HCT116 (cell line): Measurements from ENCODE around the gene PLPPR3. TPM values are rescaled to one million over a fixed set of nuclear protein-coding genes. Genes with fewer than 3 reads are reported as not detected.

Experiments
- ATAC-seq: fragments of 200-7000 bp; cut with Tn5 transposase; 2 replicates; pipeline ENCODE4 v1.9.1; 2020; ENCODE audit warnings: mild to moderate bottlenecking, moderate library complexity
- BruUV-seq: library from RNA; stranded (reverse); fragments of 400-500 nt; replicated peaks from 2 replicates; lab custom pipeline; 2021; lab: Mats Ljungman, UMichigan
- CTCF ChIA-PET: fragments of 300-600 bp; sonication (Branson Sonifier 250); formaldehyde crosslinking; loops from one replicate; lab custom pipeline; 2021; ENCODE audit warnings: antibody characterized with exemption; lab: Charles Lee
- POLR2A ChIA-PET: fragments of 300-600, 350-600 bp; sonication (Branson Sonifier 250); formaldehyde crosslinking; loops from one replicate; lab custom pipeline; 2021; ENCODE audit warnings: antibody characterized with exemption; lab: Charles Lee
- RAD21 ChIA-PET, 2 experiments: fragments of 300-600 bp; sonication (Branson Sonifier 250); formaldehyde crosslinking; loops; one replicate each; lab custom pipeline; 2023; ENCODE audit warnings: low total read pairs in 2 of 2; ENCODE audit not compliant: uncharacterized antibody in 2 of 2, unreplicated experiment in 2 of 2, low non-redundant PET in 1 of 2; lab: Charles Lee
- DNase-seq: peaks from one replicate; pipeline ENCODE4 v3.0.0-alpha.2; 2010; ENCODE audit warnings: low read depth, low spot score
- H2AFZ ChIP-seq: fragments of 200-600 bp; shearing (Covaris generic), sonication (generic); 2 replicates; pipeline ENCODE4 v1.6.1; 2017; ENCODE audit warnings: low read depth, mixed run types, mixed read lengths, antibody characterized with exemption, low read length; ENCODE audit not compliant: poor library complexity, severe bottlenecking
- H3K27ac ChIP-seq: 2 replicates; pipeline ENCODE4 v1.5.1; 2012; ENCODE audit warnings: low read depth, low read length
- H3K27me3 ChIP-seq: fragments of 200-600 bp; sonication (generic); 2 replicates; pipeline ENCODE4 v1.6.1; 2016; ENCODE audit warnings: mixed run types, low read length, mixed read lengths; ENCODE audit not compliant: insufficient read depth
- H3K36me3 ChIP-seq, 2 experiments: fragments of 200-500 bp in 1 of 2; fragments of 200-600 bp in 1 of 2; sonication (Bioruptor generic) in 1 of 2; sonication (generic) in 1 of 2; 2 replicates each; pipeline versions ENCODE4 v1.5.1 to v1.6.1; 2014 to 2016; ENCODE audit warnings: low read length in 2 of 2, inconsistent platforms in 1 of 2, mixed read lengths in 1 of 2, mixed run types in 1 of 2; ENCODE audit not compliant: insufficient read depth in 2 of 2, control insufficient read depth in 1 of 2
- H3K4me1 ChIP-seq, 2 experiments: fragments of 200-600 bp in 1 of 2; sonication (generic) in 1 of 2; 2 replicates each; pipeline versions ENCODE4 v1.5.1 to v1.6.1; 2012 to 2017; ENCODE audit warnings: low read length in 2 of 2, inconsistent platforms in 1 of 2, mild to moderate bottlenecking in 1 of 2, mixed read lengths in 1 of 2, mixed run types in 1 of 2, moderate library complexity in 1 of 2; ENCODE audit not compliant: insufficient read depth in 2 of 2, control insufficient read depth in 1 of 2
- H3K4me2 ChIP-seq: fragments of 200-600 bp; sonication (generic); 2 replicates; pipeline ENCODE4 v1.6.1; 2017; ENCODE audit warnings: mixed run types, low read length, mixed read lengths
- H3K4me3 ChIP-seq, 2 experiments: fragments of 200-600 bp in 1 of 2; sonication (generic) in 1 of 2; replicated peaks in 1 of 2; 2 replicates each; pipeline ENCODE4 v1.5.1; 2011 to 2016; ENCODE audit warnings: low read length in 2 of 2, control low read depth in 1 of 2, low read depth in 1 of 2, mild to moderate bottlenecking in 1 of 2, mixed read lengths in 1 of 2, mixed run types in 1 of 2
- H3K79me2 ChIP-seq: fragments of 200-600 bp; sonication (generic); 2 replicates; pipeline ENCODE4 v1.6.1; 2017; ENCODE audit warnings: mild to moderate bottlenecking, mixed run types, low read length, moderate library complexity, mixed read lengths; ENCODE audit not compliant: insufficient read depth
- H3K9ac ChIP-seq: fragments of 200-600 bp; sonication (generic); 2 replicates; pipeline ENCODE4 v1.6.1; 2016; ENCODE audit warnings: low read length, mixed read lengths
- H3K9me2 ChIP-seq: fragments of 200-600 bp; sonication (generic), shearing (Covaris generic); 2 replicates; pipeline ENCODE4 v1.6.1; 2017; ENCODE audit warnings: mixed run types, mild to moderate bottlenecking, moderate library complexity; ENCODE audit not compliant: insufficient read depth
- H3K9me3 ChIP-seq, 2 experiments: fragments of 200-500 bp in 1 of 2; fragments of 200-600 bp in 1 of 2; sonication (Bioruptor generic) in 1 of 2; sonication (generic) in 1 of 2; 2 replicates each; pipeline ENCODE4 v1.6.1; 2014 to 2017; ENCODE audit warnings: low read length in 2 of 2, mixed read lengths in 2 of 2, inconsistent platforms in 1 of 2, low read depth in 1 of 2, mild to moderate bottlenecking in 1 of 2, mixed run types in 1 of 2, moderate library complexity in 1 of 2; ENCODE audit not compliant: control insufficient read depth in 1 of 2, insufficient read depth in 1 of 2
- H4K20me1 ChIP-seq: fragments of 200-600 bp; sonication (generic), shearing (Covaris generic); 2 replicates; pipeline ENCODE4 v1.6.1; 2017; ENCODE audit warnings: mixed run types, mild to moderate bottlenecking, moderate library complexity; ENCODE audit not compliant: insufficient read depth
- CBX3 ChIP-seq: IDR thresholded peaks from 2 replicates; pipeline ENCODE4 v1.6.1; 2012; ENCODE audit warnings: low read depth
- CEBPB ChIP-seq: IDR thresholded peaks from 2 replicates; pipeline ENCODE4 v1.6.1; 2012; ENCODE audit warnings: low read depth
- EZH2 ChIP-seq: fragments of 200-600 bp; sonication (generic); IDR thresholded peaks from 2 replicates; pipeline ENCODE4 v1.6.1; 2017; ENCODE audit warnings: antibody characterized with exemption, mixed run types
- FOSL1 ChIP-seq: IDR thresholded peaks from 2 replicates; pipeline ENCODE4 v1.6.1; 2012; ENCODE audit warnings: low read depth
- JUND ChIP-seq: IDR thresholded peaks from 2 replicates; pipeline ENCODE4 v1.6.1; 2012
- SIN3A ChIP-seq: IDR thresholded peaks from 2 replicates; pipeline ENCODE4 v1.6.1; 2012; ENCODE audit warnings: low read depth
- SP1 ChIP-seq: IDR thresholded peaks from 2 replicates; pipeline ENCODE4 v1.6.1; 2012; ENCODE audit warnings: low read depth
- ZFX ChIP-seq: fragments of 450-650 bp; IDR thresholded peaks from 2 replicates; pipeline ENCODE4 v1.6.1; 2017
- ZNF274 ChIP-seq: fragments of 200-500 bp; sonication (Bioruptor generic); IDR thresholded peaks from 2 replicates; pipeline ENCODE4 v1.6.1; 2014; ENCODE audit warnings: mild to moderate bottlenecking, low read depth, low read length, inconsistent platforms
- intact Hi-C: fragments of 100-400 bp; cut with micrococcal nuclease; formaldehyde crosslinking; loops from 2 replicates; pipeline ENCODE4 v1.10.0; 2022
- total RNA-seq: library from RNA; stranded (reverse); gene quantifications from one replicate; pipeline ENCODE4 v1.2.1, GENCODE V29; 2021; ENCODE audit not compliant: unreplicated experiment
- TF ChIP-seq, protein P1 (sequence below), 3 experiments: fragments of 200-600 bp in 1 of 3; sonication (generic) in 1 of 3; IDR thresholded peaks in 2 of 3; conservative IDR thresholded peaks in 1 of 3; 2 replicates each; pipeline ENCODE4 v1.5.1; 2012 to 2017; ENCODE audit warnings: low read depth in 2 of 3, low read length in 2 of 3, antibody characterized with exemption in 1 of 3, borderline replicate concordance in 1 of 3, control low read depth in 1 of 3, mild to moderate bottlenecking in 1 of 3, mixed read lengths in 1 of 3, mixed run types in 1 of 3, moderate library complexity in 1 of 3; ENCODE audit not compliant: insufficient read depth in 1 of 3
- TF ChIP-seq, protein P2 (sequence below): IDR thresholded peaks from 2 replicates; pipeline ENCODE4 v1.6.1; 2012
- TF ChIP-seq, protein P3 (sequence below): IDR thresholded peaks from 2 replicates; pipeline ENCODE4 v1.6.1; 2012; ENCODE audit warnings: low read depth
- TF ChIP-seq, protein P4 (sequence below): IDR thresholded peaks from 2 replicates; pipeline ENCODE4 v1.6.1; 2011; ENCODE audit warnings: mild to moderate bottlenecking, low read length, moderate library complexity; ENCODE audit not compliant: insufficient replicate concordance; ENCODE audit errors: extremely low read depth
- TF ChIP-seq, protein P5 (sequence below): IDR thresholded peaks from 2 replicates; pipeline ENCODE4 v1.6.1; 2012

The PLPPR3 gene
- total RNA-seq, 1 experiment from 2014 or later: 0.27 TPM

DNA sequence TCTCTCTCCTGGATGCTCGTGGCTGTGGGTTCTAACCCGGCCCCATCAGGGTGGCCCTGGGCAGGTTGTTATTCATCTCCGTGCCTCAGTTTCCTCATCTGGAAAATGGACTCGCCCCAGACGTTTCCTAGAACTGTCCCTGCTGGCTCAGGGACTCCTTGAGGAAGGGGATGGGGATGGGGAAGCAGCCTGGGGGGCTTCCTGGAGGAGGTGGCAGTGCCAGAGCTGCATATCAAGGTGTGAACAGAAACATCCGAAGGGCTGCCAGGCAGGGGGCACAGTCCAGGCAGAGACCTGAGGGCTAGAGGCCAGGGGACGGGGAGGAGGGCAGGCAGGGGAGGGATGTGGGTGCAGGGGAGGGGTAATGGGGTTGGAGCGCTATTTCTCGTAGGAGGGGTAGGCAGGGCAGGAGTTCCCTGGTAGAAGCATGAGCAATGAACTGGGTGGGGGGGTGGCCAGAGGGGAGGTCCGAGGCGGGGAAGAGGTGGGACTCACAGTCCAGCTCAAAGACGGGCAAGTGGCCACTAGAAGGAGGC lies 26.7 kb upstream of the PLPPR3 start:
- Histone ChIP-seq H3K36me3 (no peaks in the 10 kb centered on the region), H3K4me3 (no peak overlapping the region), H3K27ac (no peak overlapping the region), H3K27me3 (no peaks in the 10 kb centered on the region; the same call in 1 of the 2 replicates), H3K9ac (no peak overlapping the region), H3K79me2 (no peaks in the 10 kb centered on the region), H3K9me3 (no peaks in the 10 kb centered on the region), H4K20me1 (no peaks in the 10 kb centered on the region), H3K9me2 (no peaks in the 10 kb centered on the region), H2AFZ (no peak overlapping the region), H3K4me2 (no peak overlapping the region), H3K4me1 (peaks cover 9 to 21% of the 10 kb centered on the region in 2 experiments; a peak in 3 of 4 replicates)
- TF ChIP-seq JUND (no peak), CEBPB (no peak), ZNF274 (no peak), CBX3 (no peak), EZH2 (no peak), SP1 (no peak), SIN3A (no peak), FOSL1 (no peak), ZFX (no peak)
- TF ChIP-seq, protein P1, sequence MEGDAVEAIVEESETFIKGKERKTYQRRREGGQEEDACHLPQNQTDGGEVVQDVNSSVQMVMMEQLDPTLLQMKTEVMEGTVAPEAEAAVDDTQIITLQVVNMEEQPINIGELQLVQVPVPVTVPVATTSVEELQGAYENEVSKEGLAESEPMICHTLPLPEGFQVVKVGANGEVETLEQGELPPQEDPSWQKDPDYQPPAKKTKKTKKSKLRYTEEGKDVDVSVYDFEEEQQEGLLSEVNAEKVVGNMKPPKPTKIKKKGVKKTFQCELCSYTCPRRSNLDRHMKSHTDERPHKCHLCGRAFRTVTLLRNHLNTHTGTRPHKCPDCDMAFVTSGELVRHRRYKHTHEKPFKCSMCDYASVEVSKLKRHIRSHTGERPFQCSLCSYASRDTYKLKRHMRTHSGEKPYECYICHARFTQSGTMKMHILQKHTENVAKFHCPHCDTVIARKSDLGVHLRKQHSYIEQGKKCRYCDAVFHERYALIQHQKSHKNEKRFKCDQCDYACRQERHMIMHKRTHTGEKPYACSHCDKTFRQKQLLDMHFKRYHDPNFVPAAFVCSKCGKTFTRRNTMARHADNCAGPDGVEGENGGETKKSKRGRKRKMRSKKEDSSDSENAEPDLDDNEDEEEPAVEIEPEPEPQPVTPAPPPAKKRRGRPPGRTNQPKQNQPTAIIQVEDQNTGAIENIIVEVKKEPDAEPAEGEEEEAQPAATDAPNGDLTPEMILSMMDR (IDR thresholded peaks at IDR 0.05 in 2 of 3, conservative IDR thresholded peaks at IDR 0.05 in 1 of 3; ENCODE audit: borderline replicate concordance in 1 of 3, insufficient read depth in 1 of 3, low read depth in 2 of 3, low read length in 2 of 3): no peak
- TF ChIP-seq, protein P2, sequence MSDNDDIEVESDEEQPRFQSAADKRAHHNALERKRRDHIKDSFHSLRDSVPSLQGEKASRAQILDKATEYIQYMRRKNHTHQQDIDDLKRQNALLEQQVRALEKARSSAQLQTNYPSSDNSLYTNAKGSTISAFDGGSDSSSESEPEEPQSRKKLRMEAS: no peak
- TF ChIP-seq, protein P3, sequence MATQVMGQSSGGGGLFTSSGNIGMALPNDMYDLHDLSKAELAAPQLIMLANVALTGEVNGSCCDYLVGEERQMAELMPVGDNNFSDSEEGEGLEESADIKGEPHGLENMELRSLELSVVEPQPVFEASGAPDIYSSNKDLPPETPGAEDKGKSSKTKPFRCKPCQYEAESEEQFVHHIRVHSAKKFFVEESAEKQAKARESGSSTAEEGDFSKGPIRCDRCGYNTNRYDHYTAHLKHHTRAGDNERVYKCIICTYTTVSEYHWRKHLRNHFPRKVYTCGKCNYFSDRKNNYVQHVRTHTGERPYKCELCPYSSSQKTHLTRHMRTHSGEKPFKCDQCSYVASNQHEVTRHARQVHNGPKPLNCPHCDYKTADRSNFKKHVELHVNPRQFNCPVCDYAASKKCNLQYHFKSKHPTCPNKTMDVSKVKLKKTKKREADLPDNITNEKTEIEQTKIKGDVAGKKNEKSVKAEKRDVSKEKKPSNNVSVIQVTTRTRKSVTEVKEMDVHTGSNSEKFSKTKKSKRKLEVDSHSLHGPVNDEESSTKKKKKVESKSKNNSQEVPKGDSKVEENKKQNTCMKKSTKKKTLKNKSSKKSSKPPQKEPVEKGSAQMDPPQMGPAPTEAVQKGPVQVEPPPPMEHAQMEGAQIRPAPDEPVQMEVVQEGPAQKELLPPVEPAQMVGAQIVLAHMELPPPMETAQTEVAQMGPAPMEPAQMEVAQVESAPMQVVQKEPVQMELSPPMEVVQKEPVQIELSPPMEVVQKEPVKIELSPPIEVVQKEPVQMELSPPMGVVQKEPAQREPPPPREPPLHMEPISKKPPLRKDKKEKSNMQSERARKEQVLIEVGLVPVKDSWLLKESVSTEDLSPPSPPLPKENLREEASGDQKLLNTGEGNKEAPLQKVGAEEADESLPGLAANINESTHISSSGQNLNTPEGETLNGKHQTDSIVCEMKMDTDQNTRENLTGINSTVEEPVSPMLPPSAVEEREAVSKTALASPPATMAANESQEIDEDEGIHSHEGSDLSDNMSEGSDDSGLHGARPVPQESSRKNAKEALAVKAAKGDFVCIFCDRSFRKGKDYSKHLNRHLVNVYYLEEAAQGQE: no peak
- TF ChIP-seq, protein P4, sequence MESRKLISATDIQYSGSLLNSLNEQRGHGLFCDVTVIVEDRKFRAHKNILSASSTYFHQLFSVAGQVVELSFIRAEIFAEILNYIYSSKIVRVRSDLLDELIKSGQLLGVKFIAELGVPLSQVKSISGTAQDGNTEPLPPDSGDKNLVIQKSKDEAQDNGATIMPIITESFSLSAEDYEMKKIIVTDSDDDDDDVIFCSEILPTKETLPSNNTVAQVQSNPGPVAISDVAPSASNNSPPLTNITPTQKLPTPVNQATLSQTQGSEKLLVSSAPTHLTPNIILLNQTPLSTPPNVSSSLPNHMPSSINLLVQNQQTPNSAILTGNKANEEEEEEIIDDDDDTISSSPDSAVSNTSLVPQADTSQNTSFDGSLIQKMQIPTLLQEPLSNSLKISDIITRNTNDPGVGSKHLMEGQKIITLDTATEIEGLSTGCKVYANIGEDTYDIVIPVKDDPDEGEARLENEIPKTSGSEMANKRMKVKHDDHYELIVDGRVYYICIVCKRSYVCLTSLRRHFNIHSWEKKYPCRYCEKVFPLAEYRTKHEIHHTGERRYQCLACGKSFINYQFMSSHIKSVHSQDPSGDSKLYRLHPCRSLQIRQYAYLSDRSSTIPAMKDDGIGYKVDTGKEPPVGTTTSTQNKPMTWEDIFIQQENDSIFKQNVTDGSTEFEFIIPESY: no peak
- TF ChIP-seq, protein P5, sequence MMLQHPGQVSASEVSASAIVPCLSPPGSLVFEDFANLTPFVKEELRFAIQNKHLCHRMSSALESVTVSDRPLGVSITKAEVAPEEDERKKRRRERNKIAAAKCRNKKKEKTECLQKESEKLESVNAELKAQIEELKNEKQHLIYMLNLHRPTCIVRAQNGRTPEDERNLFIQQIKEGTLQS: no peak
- RAD21 ChIA-PET: no interaction called here
- no peak for ATAC-seq
- no TSS peak for BruUV-seq
- POLR2A ChIA-PET: no interaction called here
- intact Hi-C loops: no loop called here
- CTCF ChIA-PET: interaction anchor here (1.3 kb wide), 1 partner anchor 8 kb away, joined by 5 read pairs; no protein-coding TSS in a partner anchor
- no peak for DNase-seq
